ENCODE data around the gene WDR64. TPM values are rescaled to one million over a fixed set of nuclear protein-coding genes. Genes with fewer than 3 reads are reported as not detected.
"Not testable (repeated sequence)": the region's sequence is repeated elsewhere in the genome, so short reads cannot be mapped to it uniquely, and the experiment has no call there.

WDR64 gene
- total RNA-seq, 3 donors from 2014 or later (not counting 1 experiment from before 2014, with no cell fraction given), result not detected

DNA sequence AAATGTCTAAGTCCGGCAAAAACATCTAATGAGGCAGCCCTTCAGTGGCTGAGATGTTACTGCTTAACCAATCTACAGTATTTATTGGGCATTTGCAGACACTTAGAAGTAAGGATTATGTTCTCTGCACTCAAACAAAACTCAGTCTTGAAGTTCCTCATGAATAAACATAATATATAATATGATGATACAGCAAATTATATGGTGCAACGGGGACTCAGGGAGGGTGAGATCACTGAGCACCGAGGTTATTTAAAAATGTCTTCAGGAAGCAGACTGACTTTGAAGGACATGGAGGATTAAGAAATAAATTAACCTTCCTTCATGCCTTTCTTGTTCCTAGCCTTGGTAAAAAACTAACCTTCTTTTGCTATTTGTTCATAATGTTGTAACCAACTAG lies 27.9 kb downstream of the WDR64 start:
- no peaks in the 10 kb centered on the region for H3K27me3 ChIP-seq (ENCODE audit: control insufficient read depth, insufficient read depth, low read length)
- 60% methylated on average over 3 of the region's 3 CpGs for WGBS (ENCODE audit: insufficient coverage)
- Mint-ChIP-seq H3K27me3 (ENCODE audit: low read depth in 2 of 2) (peaks cover 10 to 32% of the 10 kb centered on the region in 2 donors), H3K36me3 (no peaks in the 10 kb centered on the region), H3K4me1 (peaks cover 0 to 6% of the 10 kb centered on the region in 2 donors), H3K4me3 (no peak overlapping the region), H3K27ac (no peak overlapping the region), H3K9me3 (no peaks in the 10 kb centered on the region)
- TF ChIP-seq, protein P1, sequence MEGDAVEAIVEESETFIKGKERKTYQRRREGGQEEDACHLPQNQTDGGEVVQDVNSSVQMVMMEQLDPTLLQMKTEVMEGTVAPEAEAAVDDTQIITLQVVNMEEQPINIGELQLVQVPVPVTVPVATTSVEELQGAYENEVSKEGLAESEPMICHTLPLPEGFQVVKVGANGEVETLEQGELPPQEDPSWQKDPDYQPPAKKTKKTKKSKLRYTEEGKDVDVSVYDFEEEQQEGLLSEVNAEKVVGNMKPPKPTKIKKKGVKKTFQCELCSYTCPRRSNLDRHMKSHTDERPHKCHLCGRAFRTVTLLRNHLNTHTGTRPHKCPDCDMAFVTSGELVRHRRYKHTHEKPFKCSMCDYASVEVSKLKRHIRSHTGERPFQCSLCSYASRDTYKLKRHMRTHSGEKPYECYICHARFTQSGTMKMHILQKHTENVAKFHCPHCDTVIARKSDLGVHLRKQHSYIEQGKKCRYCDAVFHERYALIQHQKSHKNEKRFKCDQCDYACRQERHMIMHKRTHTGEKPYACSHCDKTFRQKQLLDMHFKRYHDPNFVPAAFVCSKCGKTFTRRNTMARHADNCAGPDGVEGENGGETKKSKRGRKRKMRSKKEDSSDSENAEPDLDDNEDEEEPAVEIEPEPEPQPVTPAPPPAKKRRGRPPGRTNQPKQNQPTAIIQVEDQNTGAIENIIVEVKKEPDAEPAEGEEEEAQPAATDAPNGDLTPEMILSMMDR (IDR thresholded peaks at IDR 0.05), result no peak
- no peaks in the 10 kb centered on the region for H3K36me3 ChIP-seq (ENCODE audit: control insufficient read depth, insufficient read depth, low read length)
- ATAC-seq (no peak), DNase-seq (no peak)
- peaks cover 2% of the 10 kb centered on the region for H3K9me3 ChIP-seq (ENCODE audit: control insufficient read depth, insufficient read depth, low read length)
- no peak overlapping the region for H3K27ac ChIP-seq (ENCODE audit: low read length)
- no peaks in the 10 kb centered on the region for H3K4me1 ChIP-seq (ENCODE audit: control insufficient read depth, insufficient read depth, low read length)
- no peak overlapping the region for H3K4me3 ChIP-seq (ENCODE audit: low read length)
- intact Hi-C loops (cut with micrococcal nuclease), result no loop called here

- H3K4me1 ChIP-seq (ENCODE audit: control insufficient read depth, insufficient read depth, low read length); H3K27ac ChIP-seq (ENCODE audit: low read length); H3K27ac Mint-ChIP-seq; DNase-seq; H3K36me3 Mint-ChIP-seq; H3K36me3 ChIP-seq (ENCODE audit: control insufficient read depth, insufficient read depth, low read length); H3K27me3 ChIP-seq (ENCODE audit: control insufficient read depth, insufficient read depth, low read length); H3K4me1 Mint-ChIP-seq; intact Hi-C loops (cut with micrococcal nuclease); H3K9me3 Mint-ChIP-seq; H3K4me3 ChIP-seq (ENCODE audit: low read length); H3K9me3 ChIP-seq (ENCODE audit: control insufficient read depth, insufficient read depth, low read length); H3K4me3 Mint-ChIP-seq; ATAC-seq: not testable (repeated sequence)
- peaks cover 10 to 38% of the 10 kb centered on the region in 2 donors for H3K27me3 Mint-ChIP-seq (ENCODE audit: low read depth in 2 of 2)
- 79% methylated on average over 4 of the region's 4 CpGs for WGBS (ENCODE audit: insufficient coverage)
Observed at GRCh38 chr1:241681861-241682448, 29.9 kb downstream of the WDR64 start.

DNA sequence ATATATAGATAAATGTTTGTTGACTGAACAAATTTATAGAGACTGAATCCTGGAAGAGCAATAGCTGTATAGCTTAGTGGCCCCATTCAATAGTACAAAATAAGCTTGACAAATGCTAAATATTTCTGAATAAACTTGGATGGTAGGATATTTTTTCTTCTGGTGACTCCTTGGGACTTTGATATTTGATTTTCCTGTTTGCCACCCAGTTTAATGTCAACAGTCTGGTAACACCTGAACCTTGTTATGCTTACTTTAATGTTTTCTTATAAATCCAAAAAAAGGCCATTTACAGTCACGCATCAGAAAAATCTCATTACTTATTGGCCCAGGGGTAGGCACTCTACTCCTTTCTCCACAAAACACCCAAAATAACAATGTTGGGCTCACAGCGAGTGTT lies 30.8 kb downstream of the WDR64 start:
- ATAC-seq (no peak), DNase-seq (no peak)
- no peaks in the 10 kb centered on the region for H3K4me1 ChIP-seq (ENCODE audit: control insufficient read depth, insufficient read depth, low read length)
- Mint-ChIP-seq H3K27ac (no peak overlapping the region), H3K36me3 (no peaks in the 10 kb centered on the region), H3K4me3 (no peak overlapping the region), H3K9me3 (no peaks in the 10 kb centered on the region), H3K27me3 (ENCODE audit: low read depth in 2 of 2) (peaks cover 10 to 37% of the 10 kb centered on the region in 2 donors), H3K4me1 (no peaks in the 10 kb centered on the region)
- no peak overlapping the region for H3K4me3 ChIP-seq (ENCODE audit: low read length)
- H3K27ac ChIP-seq (ENCODE audit: low read length), result no peak overlapping the region
- H3K36me3 ChIP-seq (ENCODE audit: control insufficient read depth, insufficient read depth, low read length), result no peaks in the 10 kb centered on the region
- H3K9me3 ChIP-seq (ENCODE audit: control insufficient read depth, insufficient read depth, low read length), result no peaks in the 10 kb centered on the region
- no peaks in the 10 kb centered on the region for H3K27me3 ChIP-seq (ENCODE audit: control insufficient read depth, insufficient read depth, low read length)
- TF ChIP-seq, protein P1 (IDR thresholded peaks at IDR 0.05), result no peak
- WGBS (ENCODE audit: insufficient coverage), result 85% methylated on average over 1 of the region's 2 CpGs
- intact Hi-C loops (cut with micrococcal nuclease), result no loop called here

GRCh38 chr1:241684108-241684507 lies 32.0 kb downstream of the WDR64 start:
- no peaks in the 10 kb centered on the region for H3K4me1 ChIP-seq (ENCODE audit: control insufficient read depth, insufficient read depth, low read length)
- H3K4me3 ChIP-seq (ENCODE audit: low read length), result no peak overlapping the region
- Mint-ChIP-seq H3K4me3 (no peak overlapping the region), H3K36me3 (no peaks in the 10 kb centered on the region), H3K27me3 (ENCODE audit: low read depth in 2 of 2) (peaks cover 10 to 44% of the 10 kb centered on the region in 2 donors), H3K27ac (no peak overlapping the region), H3K9me3 (no peaks in the 10 kb centered on the region), H3K4me1 (no peaks in the 10 kb centered on the region)
- TF ChIP-seq, protein P1 (IDR thresholded peaks at IDR 0.05), result no peak
- intact Hi-C loops (cut with micrococcal nuclease), result no loop called here
- no peak overlapping the region for H3K27ac ChIP-seq (ENCODE audit: low read length)
- H3K36me3 ChIP-seq (ENCODE audit: control insufficient read depth, insufficient read depth, low read length), result no peaks in the 10 kb centered on the region
- ATAC-seq (no peak), DNase-seq (no peak)
- no CpG with 5 or more reads among the region's 1 CpG for whole genome bisulfite sequencing (ENCODE audit: insufficient coverage)
- no peaks in the 10 kb centered on the region for H3K27me3 ChIP-seq (ENCODE audit: control insufficient read depth, insufficient read depth, low read length)
- no peaks in the 10 kb centered on the region for H3K9me3 ChIP-seq (ENCODE audit: control insufficient read depth, insufficient read depth, low read length)

All from natural killer cell (primary cell).